Breast epithelium (tissue), 4 donors: ENCODE measurements around the gene GPATCH8. TPM values are rescaled to one million over a fixed set of nuclear protein-coding genes. Genes with fewer than 3 reads are reported as not detected.
"Not testable (repeated sequence)": the region's sequence is repeated elsewhere in the genome, so short reads cannot be mapped to it uniquely, and the experiment has no call there.

Experiments used
- DNase-seq, 2 donors: peaks; one replicate each; pipeline ENCODE4 v3.0.0-alpha.2; 2019; ENCODE audit warnings: low spot score in 2 of 2
- H3K27ac ChIP-seq, 2 donors: fragments of 200-600 bp; sonication (generic) in 1 of 2; one replicate each; pipeline ENCODE4 v1.5.1; 2016 to 2019; ENCODE audit warnings: mild to moderate bottlenecking in 1 of 2
- H3K27me3 ChIP-seq, 2 donors: fragments of 200-600 bp; sonication (generic) in 1 of 2; one replicate each; pipeline versions ENCODE4 v1.5.1 to v1.6.0; 2017 to 2019; ENCODE audit warnings: control low read depth in 1 of 2, mild to moderate bottlenecking in 1 of 2
- H3K36me3 ChIP-seq: fragments of 200-600 bp; one replicate; pipeline ENCODE4 v1.5.1; 2019
- H3K4me1 ChIP-seq, 2 donors: fragments of 200-600 bp; sonication (generic); one replicate each; pipeline ENCODE4 v1.5.1; 2016 to 2019; ENCODE audit warnings: control low read depth in 1 of 2
- H3K4me3 ChIP-seq, 3 donors: fragments of 200-600 bp; sonication (generic); 1 replicate in 2 of 3; 2 replicates in 1 of 3; pipeline ENCODE4 v1.5.1; 2016 to 2019; ENCODE audit warnings: mild to moderate bottlenecking in 3 of 3, moderate library complexity in 2 of 3
- H3K9me3 ChIP-seq, 2 donors: fragments of 200-600 bp; sonication (generic) in 1 of 2; one replicate each; pipeline ENCODE4 v1.5.1; 2016 to 2019; ENCODE audit warnings: control low read depth in 1 of 2
- POLR2A ChIP-seq: fragments of 450-650 bp; IDR thresholded peaks from one replicate; pipeline ENCODE4 v1.6.1; 2016; ENCODE audit warnings: antibody characterized with exemption, mild to moderate bottlenecking, moderate library complexity
- POLR2AphosphoS5 ChIP-seq, 3 donors: sonication (generic); formaldehyde crosslinking; IDR thresholded peaks; one replicate each; pipeline ENCODE4 v1.6.1; 2017; ENCODE audit warnings: antibody characterized with exemption in 3 of 3
- intact Hi-C: fragments of 100-400 bp; cut with DNase I; formaldehyde crosslinking; loops from one replicate; pipeline ENCODE4 v1.15.1; 2023; ENCODE audit warnings: low total_unique reads
- total RNA-seq, 3 donors: library from RNA; depleted of rRNA; stranded (reverse); fragments of >200 nt; gene quantifications; one replicate each; pipeline ENCODE4 v1.1.0, GENCODE V29; 2016
- TF ChIP-seq, protein P1 (sequence below), 3 donors: fragments of 450-650 bp; IDR thresholded peaks; one replicate each; pipeline ENCODE4 v1.5.1; 2016 to 2017; ENCODE audit warnings: antibody characterized with exemption in 3 of 3, mild to moderate bottlenecking in 3 of 3, moderate library complexity in 3 of 3

GPATCH8 gene
- total RNA-seq, 3 donors from 2014 or later, result 36.8 to 62.5 (median 51.5) TPM

DNA sequence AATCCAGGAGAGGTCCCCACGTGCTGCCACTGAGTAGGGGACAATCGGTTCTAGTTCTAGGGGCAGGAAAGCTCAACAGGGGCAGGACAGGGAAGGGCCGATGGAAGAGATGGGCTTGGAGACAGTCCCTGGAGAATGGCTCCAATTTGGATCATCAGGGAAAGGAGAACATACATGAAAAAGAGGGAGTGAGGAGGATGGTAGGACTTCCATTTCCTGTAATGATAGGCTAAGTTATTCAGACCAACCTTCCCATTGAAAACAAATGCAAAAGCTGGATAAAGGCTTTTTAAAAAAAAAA is 20.4 kb upstream of the GPATCH8 start:
- intact Hi-C loops, result no loop called here
- no peak overlapping the region for H3K4me3 ChIP-seq
- H3K4me1 ChIP-seq, result no peaks in the 10 kb centered on the region
- H3K9me3 ChIP-seq, result peaks cover 0 to 5% of the 10 kb centered on the region in 2 donors
- DNase-seq, result no peak
- H3K27ac ChIP-seq, result no peak overlapping the region
- peaks cover 0 to 4% of the 10 kb centered on the region in 2 donors for H3K27me3 ChIP-seq
- H3K36me3 ChIP-seq, result no peaks in the 10 kb centered on the region
- TF ChIP-seq POLR2A, result no peak
- no peak for TF ChIP-seq POLR2AphosphoS5 (IDR thresholded peaks at IDR 0.05)
- TF ChIP-seq, protein P1, sequence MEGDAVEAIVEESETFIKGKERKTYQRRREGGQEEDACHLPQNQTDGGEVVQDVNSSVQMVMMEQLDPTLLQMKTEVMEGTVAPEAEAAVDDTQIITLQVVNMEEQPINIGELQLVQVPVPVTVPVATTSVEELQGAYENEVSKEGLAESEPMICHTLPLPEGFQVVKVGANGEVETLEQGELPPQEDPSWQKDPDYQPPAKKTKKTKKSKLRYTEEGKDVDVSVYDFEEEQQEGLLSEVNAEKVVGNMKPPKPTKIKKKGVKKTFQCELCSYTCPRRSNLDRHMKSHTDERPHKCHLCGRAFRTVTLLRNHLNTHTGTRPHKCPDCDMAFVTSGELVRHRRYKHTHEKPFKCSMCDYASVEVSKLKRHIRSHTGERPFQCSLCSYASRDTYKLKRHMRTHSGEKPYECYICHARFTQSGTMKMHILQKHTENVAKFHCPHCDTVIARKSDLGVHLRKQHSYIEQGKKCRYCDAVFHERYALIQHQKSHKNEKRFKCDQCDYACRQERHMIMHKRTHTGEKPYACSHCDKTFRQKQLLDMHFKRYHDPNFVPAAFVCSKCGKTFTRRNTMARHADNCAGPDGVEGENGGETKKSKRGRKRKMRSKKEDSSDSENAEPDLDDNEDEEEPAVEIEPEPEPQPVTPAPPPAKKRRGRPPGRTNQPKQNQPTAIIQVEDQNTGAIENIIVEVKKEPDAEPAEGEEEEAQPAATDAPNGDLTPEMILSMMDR (IDR thresholded peaks at IDR 0.05), result no peak

DNA sequence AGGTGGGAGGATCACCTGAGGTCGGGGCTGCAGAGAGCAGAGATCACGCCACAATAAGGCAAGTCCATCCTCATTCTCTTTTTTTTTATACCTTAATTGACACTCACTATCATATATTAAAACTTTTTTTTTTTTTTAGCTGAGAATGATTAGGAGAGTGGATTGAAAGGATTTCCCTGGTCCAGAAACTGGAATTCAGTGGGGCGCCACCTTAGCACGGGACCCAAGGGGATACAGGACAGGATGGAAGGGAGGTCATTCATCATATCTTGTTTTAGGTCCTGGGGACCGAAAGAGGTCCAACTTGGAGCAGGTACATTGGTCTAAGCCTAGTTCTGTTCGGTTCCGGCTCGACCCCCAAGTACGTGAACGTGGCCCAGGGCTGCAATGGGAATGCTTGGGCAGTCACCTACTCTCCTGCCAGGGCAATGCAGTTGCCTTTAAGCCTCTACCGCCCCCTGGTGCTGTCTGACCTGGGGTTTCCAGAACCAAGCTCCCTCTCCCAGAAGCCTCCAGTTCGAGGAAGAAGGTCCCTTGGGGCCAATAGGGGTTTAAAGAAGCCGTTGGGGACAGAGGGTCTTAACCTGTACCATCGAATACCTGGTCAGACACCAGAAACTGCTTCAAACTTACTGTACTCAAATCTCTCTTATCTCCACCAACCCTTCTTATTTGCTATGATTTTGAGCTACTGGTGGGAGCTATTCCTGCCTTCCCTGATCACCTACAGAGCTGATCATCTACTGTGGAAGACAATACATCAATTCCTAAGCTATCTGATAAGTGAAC is 19.9 kb upstream of the GPATCH8 start:
- H3K36me3 ChIP-seq, result no peaks in the 10 kb centered on the region
- peak in 1 of 2 donors; percentile 58 for DNase-seq
- peaks cover 0 to 4% of the 10 kb centered on the region in 2 donors for H3K27me3 ChIP-seq
- peaks cover 0 to 5% of the 10 kb centered on the region in 2 donors for H3K9me3 ChIP-seq
- H3K27ac ChIP-seq, result no peak overlapping the region
- TF ChIP-seq POLR2A (no peak), POLR2AphosphoS5 (IDR thresholded peaks at IDR 0.05) (no peak)
- TF ChIP-seq, protein P1 (IDR thresholded peaks at IDR 0.05), result peak in 1 of 3 donors; percentile 13
- H3K4me1 ChIP-seq, result no peaks in the 10 kb centered on the region
- no peak overlapping the region for H3K4me3 ChIP-seq
- intact Hi-C loops, result no loop called here

GRCh38 chr17:44518032-44518431 is 14.8 kb upstream of the GPATCH8 start:
- Histone ChIP-seq H3K36me3 (no peaks in the 10 kb centered on the region), H3K4me3 (no peak overlapping the region), H3K27ac (no peak overlapping the region), H3K27me3 (peaks cover 0 to 4% of the 10 kb centered on the region in 2 donors), H3K4me1 (no peaks in the 10 kb centered on the region), H3K9me3 (no peaks in the 10 kb centered on the region)
- DNase-seq, result no peak
- intact Hi-C loops, result no loop called here
- TF ChIP-seq, protein P1 (IDR thresholded peaks at IDR 0.05), result no peak

GRCh38 chr17:44511241-44512134 is 8.3 kb upstream of the GPATCH8 start:
- H3K9me3 ChIP-seq, H3K4me3 ChIP-seq, intact Hi-C loops, DNase-seq, H3K27me3 ChIP-seq, H3K27ac ChIP-seq, H3K4me1 ChIP-seq, H3K36me3 ChIP-seq: not testable (repeated sequence)

DNA sequence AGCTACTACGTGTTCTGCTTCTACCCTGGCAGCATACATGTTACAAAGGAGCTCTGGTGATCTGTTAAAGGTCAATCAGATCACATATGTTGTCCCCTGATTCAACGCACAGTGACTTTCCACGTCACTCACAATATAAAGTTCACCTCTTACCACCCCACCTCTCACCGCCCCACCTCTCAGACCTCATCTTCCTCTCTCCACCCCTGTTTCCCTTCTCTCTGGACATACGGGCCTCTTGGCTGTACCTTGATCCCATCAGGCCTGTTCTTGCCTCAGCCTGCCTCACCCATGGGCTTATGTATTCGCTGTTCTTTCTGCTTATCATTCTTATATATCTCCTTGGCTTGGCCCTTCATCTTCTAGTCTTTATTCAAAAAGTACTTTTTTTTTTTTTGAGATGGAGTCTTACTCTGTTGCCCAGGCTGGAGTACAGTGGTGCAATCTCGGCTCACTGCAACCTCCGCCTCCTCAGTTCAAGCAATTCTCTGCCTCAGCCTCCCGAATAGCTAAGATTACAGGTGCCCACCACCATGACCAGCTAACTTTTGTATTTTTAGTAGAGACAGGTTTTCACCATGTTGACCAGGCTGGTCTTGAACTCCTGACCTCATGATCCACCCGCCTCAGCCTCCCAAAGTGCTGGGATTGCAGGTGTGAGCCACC is 3.9 kb upstream of the GPATCH8 start:
- H3K9me3 ChIP-seq, H3K4me3 ChIP-seq, DNase-seq, H3K36me3 ChIP-seq, intact Hi-C loops, H3K4me1 ChIP-seq, H3K27me3 ChIP-seq, H3K27ac ChIP-seq: not testable (repeated sequence)
